ENCODE data around the gene RBBP8NL.

RBBP8NL gene

GRCh38 chr20:62423326-62423706 is 4.0 kb downstream of the RBBP8NL start:
- no peak for TF ChIP-seq CTCF (IDR thresholded peaks at IDR 0.05; ENCODE audit: extremely low read depth, insufficient read depth, missing control alignments)
- in situ Hi-C loops (cut with MboI; ENCODE audit: low pct_unique_long_range_greater_than_20kb, low sequenced_read_pairs, unreplicated experiment) = no loop called here
- no peak for DNase-seq (ENCODE audit: low spot score)

- in situ Hi-C loops (cut with MboI; ENCODE audit: low pct_unique_long_range_greater_than_20kb, low sequenced_read_pairs, unreplicated experiment) = no loop called here
- no peak for TF ChIP-seq CTCF (IDR thresholded peaks at IDR 0.05; ENCODE audit: extremely low read depth, insufficient read depth, missing control alignments)
- DNase-seq (ENCODE audit: low spot score) = no peak
These were observed 4.6 kb downstream of the RBBP8NL start for GRCh38 chr20:62422636-62423325.

GRCh38 chr20:62421716-62421990 is 5.7 kb downstream of the RBBP8NL start:
- DNase-seq (ENCODE audit: low spot score) = no peak
- TF ChIP-seq CTCF (IDR thresholded peaks at IDR 0.05; ENCODE audit: extremely low read depth, insufficient read depth, missing control alignments) = no peak
- in situ Hi-C loops (cut with MboI; ENCODE audit: low pct_unique_long_range_greater_than_20kb, low sequenced_read_pairs, unreplicated experiment) = no loop called here

- DNase-seq (ENCODE audit: low spot score) = no peak
- TF ChIP-seq CTCF (IDR thresholded peaks at IDR 0.05; ENCODE audit: extremely low read depth, insufficient read depth, missing control alignments) = no peak
- in situ Hi-C loops (cut with MboI; ENCODE audit: low pct_unique_long_range_greater_than_20kb, low sequenced_read_pairs, unreplicated experiment) = no loop called here
These were observed 6.3 kb downstream of the RBBP8NL start for GRCh38 chr20:62420846-62421715.

- no peak for TF ChIP-seq CTCF (IDR thresholded peaks at IDR 0.05; ENCODE audit: extremely low read depth, insufficient read depth, missing control alignments)
- in situ Hi-C loops (cut with MboI; ENCODE audit: low pct_unique_long_range_greater_than_20kb, low sequenced_read_pairs, unreplicated experiment) = no loop called here
- no peak for DNase-seq (ENCODE audit: low spot score)
These were observed 7.6 kb downstream of the RBBP8NL start for GRCh38 chr20:62419759-62420158.

- DNase-seq (ENCODE audit: low spot score) = no peak
These were observed 8.4 kb downstream of the RBBP8NL start for GRCh38 chr20:62418709-62419487.

More at GRCh38 chr20:62418709-62419487, 8.4 kb downstream of the RBBP8NL start:
- no peak for TF ChIP-seq CTCF (IDR thresholded peaks at IDR 0.05; ENCODE audit: extremely low read depth, insufficient read depth, missing control alignments)
- in situ Hi-C loops (cut with MboI; ENCODE audit: low pct_unique_long_range_greater_than_20kb, low sequenced_read_pairs, unreplicated experiment) = no loop called here
